PFSK-1 (cell line): ENCODE measurements around the gene RYR1.

Experiments used
- POLR2AphosphoS5 ChIP-seq: IDR thresholded peaks from 2 replicates; pipeline ENCODE4 v1.6.1; 2012; ENCODE audit warnings: low read depth, mild to moderate bottlenecking, control low read depth, low read length, moderate library complexity
- TAF1 ChIP-seq: IDR thresholded peaks from 2 replicates; pipeline ENCODE4 v1.6.1; 2012; ENCODE audit warnings: low read length, control low read depth, borderline replicate concordance; ENCODE audit not compliant: insufficient read depth

DNA sequence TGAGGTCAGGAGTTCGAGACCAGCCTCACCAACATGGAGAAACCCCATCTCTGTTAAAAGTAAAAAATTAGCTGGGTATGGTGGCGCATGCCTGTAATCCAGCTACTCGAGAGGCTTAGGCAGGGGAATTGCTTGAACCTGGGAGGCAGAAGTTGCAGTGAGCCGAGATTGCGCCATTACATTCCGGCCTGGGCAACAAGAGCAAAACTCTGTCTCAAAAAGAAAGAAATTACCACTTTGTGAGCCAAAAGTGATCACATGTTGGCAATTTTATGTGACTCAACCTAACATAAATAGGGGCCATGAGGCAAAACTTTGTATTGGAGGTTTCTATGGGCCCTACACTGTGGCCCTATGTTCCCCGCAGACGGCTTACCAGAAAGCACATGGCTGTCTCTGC, 112.1 kb downstream of the RYR1 start:
- TF ChIP-seq POLR2AphosphoS5 (no peak), TAF1 (no peak)
